Endometrium (tissue), 2 donors: Measurements from ENCODE around the gene KRTAP9-7.

Experiments used
- FAIRE-seq: peaks from 2 replicates; lab custom pipeline; 2012; peaks lifted over from hg19 to GRCh38; lab: Jason Lieb, UNC
- donor health status: control.
- donor health status: control.

The KRTAP9-7 gene

DNA sequence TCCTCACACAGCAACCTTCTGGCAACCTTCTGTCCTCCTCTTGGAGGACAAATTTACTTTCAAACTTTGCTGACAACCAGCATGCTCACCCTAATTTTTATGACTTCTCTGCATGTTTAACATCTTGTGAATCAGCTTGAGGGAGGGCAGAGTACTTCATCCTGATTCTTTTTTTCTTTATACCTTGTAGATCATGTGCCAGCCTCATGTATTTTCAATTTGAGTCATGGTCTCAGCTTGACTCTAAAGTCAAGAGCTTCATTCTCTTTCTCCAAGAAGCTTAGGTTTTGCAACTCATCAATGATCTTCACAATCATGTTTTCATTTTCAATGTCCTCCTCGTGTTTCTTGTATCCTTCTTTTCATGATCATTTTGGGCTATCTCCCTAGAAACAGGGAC, 3.6 kb upstream of the KRTAP9-7 start:
- no peak for FAIRE-seq

DNA sequence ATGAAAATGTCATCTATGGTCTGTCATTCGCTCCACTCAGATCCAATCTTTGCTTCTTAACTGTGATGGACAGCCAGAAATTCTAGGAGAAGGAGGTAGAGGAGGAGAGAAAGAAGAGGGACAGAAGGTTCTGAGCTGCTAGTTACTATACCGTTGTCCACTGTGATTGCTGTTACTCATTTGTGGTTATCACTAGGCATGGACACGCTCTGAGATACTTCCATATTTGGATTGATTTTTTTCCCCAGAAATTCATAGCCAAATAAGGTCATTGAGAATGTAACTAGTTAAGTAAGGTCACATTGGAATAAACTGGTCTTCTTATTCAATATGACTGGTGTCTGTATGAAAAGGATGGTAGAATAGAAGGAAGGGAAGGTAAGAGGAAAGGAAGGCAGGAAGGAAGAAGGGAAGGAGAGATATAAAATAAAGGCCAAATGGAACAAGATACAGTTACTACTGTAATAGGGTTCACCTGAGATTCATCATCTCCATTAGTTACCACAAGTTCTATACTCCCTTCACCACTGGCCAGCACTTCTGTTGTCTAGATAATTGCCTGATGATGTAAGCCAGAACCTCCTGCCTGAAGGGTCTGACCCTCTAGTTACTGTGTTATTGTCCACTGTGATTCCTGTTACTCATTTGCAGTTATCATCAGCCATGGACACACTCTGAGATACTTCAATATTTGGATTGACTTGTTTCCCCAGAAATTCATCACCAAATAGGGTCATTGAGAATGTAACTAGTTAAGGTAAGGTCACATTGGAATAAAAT, 2.9 kb downstream of the KRTAP9-7 start:
- no peak for FAIRE-seq

DNA sequence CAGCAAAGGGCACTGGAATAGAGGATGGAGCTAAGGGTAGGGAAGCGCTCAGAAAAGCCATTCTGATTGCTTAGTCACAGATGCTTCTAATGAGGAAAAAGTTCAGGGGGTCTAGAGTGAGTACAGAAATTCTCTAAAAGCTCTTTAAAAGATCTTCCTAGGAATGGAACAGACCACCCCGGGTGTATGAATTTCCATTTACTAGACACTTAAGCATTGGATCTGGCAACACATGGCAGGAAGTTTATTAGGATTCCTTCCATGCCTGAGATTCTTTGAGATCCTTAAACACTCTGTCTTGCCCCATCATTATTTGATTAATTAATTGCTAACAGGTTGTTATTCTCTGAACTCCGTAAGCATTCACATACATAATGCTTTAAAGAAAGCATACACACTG, 8.5 kb downstream of the KRTAP9-7 start:
- FAIRE-seq = no peak

DNA sequence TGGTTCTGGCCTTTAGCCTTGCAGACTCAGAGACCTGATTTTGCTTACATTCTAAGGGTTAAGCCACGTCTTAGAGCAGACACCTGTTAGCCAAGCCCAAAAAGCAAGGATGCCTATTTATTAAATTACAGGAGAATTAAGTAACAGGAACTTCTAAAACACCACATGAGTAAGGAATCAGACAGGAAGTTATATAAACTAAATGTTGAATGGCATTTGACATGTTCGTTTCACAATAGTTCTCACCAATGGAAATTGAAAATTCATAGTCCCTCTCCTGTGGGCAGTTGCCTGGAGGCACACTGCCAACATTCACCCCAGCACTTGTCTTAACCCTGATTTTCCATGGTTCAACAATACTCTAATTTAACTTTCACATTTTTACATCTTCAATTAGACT, 9.0 kb downstream of the KRTAP9-7 start:
- FAIRE-seq = no peak

DNA sequence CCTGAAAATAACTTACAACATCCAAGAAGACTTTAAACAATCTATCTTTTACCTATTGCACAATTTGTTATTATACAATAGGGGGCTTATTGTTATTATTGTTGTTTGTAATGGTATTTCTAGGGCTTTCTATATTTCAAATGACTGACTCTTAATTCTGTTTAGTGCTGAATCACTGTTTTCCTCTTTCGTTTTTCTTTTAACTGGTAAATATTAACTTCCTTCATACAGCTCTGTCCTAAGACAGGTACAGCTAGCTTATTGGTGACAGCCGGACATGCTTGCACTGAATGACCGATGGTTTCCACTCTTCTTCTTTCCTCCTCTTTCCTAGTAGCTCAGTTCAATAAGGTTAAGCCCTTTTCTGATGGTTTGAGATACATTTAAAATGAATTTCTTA, 11.6 kb downstream of the KRTAP9-7 start:
- FAIRE-seq = no peak

- FAIRE-seq = no peak
Measured at GRCh38 chr17:41294016-41294415, 18.5 kb downstream of the KRTAP9-7 start.

DNA sequence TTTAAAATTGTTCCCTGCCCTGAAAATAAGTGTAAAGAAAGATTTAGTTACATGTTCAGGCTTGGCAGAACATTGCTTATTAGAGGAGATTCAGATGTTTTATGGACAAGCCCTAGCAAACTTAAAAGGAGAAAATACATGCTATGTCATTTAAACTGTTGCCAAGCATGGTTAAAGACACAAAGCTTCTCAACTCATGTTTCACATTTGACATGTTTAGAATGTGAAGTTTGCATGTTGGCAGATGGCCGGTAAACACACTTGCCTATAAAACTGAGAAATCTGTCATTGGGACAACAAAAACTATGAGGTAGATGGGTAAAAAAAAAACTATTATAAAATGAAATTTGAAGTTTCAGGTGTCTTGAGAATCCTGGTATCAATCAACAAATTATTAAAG, 21.3 kb downstream of the KRTAP9-7 start:
- FAIRE-seq = no peak

DNA sequence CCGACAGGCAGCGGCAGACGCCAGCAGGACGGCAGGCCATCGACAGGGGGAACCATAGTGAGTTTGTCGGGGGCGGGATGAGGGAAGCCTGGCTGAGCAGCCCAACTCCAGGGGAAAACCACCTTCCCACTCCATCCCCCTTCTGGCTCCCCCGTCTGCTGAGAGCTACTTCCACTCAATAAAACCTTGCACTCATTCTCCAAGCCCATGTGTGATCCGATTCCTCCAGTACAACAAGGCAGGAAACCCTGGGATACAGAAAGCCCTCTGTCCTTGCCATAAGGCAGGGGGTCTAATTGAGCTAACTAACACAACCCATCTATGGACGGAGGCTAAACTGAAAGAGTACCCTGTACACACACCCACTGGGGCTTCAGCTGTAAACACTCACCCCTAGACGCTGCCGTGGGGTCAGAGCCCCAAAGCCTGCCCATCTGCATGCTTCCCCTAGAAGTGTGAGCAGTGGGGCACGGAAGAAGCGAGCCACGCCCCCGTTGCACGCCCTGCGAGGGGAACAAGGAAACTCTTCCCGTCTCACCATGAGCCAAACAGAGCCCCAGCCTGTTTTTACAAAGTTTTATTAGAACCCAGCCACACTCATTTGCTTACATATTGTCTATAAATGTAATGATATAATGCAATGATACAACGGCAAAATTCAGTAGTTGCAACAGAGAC, 23.1 kb downstream of the KRTAP9-7 start:
- no peak for FAIRE-seq

DNA sequence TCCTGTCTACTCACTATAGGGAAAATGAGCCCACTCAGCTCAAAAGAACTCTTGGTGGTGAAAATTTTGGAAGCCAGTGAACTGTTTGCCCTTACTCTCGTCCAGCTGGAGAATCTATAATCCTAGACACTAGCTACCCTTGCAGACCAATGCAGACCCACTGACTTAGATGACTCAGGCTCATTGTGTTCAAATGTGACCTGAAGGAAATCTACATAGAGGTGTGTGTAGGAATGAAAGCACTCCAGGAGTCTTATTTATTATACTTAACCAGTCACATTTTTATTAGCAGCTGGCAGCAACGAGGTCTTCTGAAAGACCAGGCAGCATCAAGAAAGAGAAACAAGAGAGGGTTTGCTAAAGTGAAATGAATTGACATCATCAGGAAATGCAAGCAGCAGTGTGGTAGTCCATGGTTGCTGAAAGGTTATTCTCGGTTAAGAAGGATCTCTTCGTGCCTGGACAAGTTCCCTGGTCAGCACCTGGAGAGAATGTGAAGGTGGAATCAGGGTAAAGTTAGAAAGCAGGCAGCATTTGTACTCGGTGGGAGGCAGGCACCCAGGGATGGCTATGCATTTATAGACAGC, 25.8 kb downstream of the KRTAP9-7 start:
- no peak for FAIRE-seq

GRCh38 chr17:41301916-41302901, 26.7 kb downstream of the KRTAP9-7 start, which contains the start of gene KRTAP29-1:
KRTAP29-1 (minus strand) TSS chr17:41302851; CDS start chr17:41302851, 0 bp downstream.
- no peak for FAIRE-seq

- FAIRE-seq = no peak
Measured at GRCh38 chr17:41302981-41303380, 27.5 kb downstream of the KRTAP9-7 start.

DNA sequence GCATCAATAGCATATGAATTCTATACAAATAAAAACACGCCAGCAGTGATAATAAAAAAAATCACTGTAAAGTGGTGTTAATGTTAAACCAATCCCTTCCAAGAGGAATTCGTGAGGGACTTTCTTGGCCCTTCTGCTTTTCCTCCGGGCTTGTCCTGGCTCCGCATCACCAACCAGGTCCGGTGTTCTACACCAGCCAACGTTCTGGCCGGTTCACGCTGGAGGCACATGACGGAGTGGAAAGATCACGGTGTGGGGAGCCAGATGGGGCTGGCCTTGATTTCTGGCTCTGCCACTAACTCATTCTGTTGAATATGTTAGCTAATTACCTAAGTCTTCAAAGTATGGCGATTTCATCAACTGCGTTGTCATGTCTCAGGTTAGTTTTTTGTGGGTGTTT, 28.6 kb downstream of the KRTAP9-7 start:
- FAIRE-seq = no peak

DNA sequence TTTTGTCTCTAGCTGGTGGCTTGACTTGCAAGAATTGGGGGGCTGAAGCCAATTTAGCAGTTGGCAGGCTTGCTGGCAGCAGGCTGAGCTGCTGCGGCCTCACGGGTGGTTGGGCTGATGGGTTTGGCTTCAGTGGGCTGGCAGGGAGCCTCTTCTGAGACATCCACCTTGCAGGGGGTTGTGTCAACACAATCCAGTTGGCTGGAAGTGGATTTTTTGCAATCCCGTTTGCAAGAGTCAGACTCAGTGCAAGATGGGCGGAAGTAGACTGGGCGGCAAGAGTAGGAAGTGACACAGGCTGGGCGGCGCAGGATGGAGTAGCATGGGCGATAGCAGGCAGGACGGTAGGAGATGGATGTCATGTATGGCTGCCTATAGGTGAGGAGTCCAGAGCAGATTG, 32.1 kb downstream of the KRTAP9-7 start:
- FAIRE-seq = no peak

DNA sequence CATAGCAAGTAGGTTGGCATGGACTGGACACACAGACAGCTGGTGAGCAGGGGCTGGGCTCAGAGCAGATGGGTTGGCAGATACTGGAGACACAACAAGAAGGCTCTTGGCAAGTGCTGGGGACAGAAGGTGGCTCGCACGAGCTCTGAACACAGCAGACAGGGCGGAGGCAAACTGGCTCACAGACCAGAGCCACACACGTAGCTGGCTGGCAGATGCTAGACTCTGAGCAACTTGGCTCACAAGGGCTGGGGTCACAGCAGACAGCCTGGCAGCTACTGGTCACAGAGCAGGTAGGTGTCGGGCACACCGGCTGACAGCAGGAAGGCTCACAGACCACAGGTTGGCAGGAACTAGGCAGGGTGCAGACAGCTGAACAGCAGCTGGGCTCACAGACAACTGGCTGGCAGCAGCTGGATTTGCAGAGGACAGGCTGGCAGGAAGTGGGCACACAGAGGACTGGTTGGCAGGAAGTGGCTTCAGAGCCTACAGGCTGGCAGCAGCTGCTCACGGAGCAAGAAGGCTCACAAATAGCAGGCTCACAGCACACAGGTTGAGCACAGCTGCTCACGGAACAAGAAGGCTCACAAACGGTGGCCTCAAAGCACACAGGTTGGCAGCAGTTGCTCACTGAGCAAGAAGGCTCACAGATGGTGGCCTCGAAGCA, 32.9 kb downstream of the KRTAP9-7 start:
- no peak for FAIRE-seq

GRCh38 chr17:41308918-41309359, 33.4 kb downstream of the KRTAP9-7 start, which contains the start of gene KRTAP16-1:
KRTAP16-1 (minus strand) TSS chr17:41309309; CDS start chr17:41309253, 56 bp downstream.
- FAIRE-seq = no peak

DNA sequence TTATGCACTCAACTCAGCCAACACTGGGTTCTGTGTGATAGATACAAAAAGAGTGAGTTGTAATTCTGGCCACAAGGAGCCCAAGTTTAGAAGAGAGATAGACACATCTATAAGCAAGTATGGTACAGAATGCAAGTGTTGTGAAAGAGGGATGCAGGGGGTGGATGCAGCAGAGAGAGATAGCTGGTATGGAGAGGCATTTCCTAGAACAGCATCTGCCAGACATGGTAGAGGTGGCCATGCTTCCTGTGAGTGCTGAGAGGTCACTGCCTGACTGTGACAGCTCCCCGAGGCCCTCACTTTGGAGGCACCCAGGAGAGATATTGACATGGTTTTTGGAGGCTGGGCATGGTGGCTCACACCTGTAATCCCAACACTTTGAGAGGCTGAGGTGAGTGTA, 35.6 kb downstream of the KRTAP9-7 start:
- no peak for FAIRE-seq

- FAIRE-seq = no peak
Measured at GRCh38 chr17:41315204-41315794, 39.8 kb downstream of the KRTAP9-7 start, which contains the start of gene KRTAP17-1. KRTAP17-1 (minus strand) TSS chr17:41315710; CDS start chr17:41315650, 60 bp downstream.

DNA sequence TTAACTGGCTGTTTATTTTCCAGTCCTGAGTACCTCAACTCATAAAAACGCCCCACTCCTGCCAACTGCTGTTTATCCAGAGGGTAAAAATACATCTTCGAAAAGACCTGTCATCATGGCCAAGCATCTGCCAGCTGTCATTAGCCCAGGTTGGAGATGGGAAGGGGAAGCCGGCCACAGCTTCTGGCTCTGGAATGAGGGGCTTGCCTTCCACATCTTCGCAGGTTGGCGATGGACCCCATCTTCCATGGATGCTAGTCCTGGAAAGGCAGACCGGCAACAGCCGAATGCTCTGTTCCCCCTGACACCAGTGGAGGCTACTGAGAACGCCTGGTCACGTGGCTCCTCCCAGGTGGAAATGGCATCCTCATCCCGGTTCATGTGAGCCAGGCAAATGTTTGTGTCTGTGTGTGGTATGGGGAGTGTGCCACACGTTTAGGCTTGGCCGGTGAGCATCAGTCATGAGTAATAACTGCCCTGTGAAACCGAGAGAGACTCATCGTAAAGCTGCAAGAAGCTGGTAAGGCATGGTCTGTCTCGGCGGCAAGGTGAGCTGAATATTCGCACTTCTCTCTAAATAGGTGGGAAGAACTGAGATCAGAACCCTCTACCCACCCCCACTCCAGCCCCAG, 40.4 kb downstream of the KRTAP9-7 start:
- no peak for FAIRE-seq

GRCh38 chr17:41318231-41318630, 42.7 kb downstream of the KRTAP9-7 start:
- no peak for FAIRE-seq
